HepG2 (cell line): ENCODE data around the gene PEMT. TPM values are rescaled to one million over a fixed set of nuclear protein-coding genes. Genes with fewer than 3 reads are reported as not detected.

ENCODE experiments used
- ATAC-seq: fragments of 200-7000 bp; cut with Tn5 transposase; 3 replicates; pipeline ENCODE4 v1.9.1; 2020; ENCODE audit warnings: mild to moderate bottlenecking, moderate library complexity
- BruUV-seq: library from RNA; stranded (reverse); fragments of 400-500 nt; replicated peaks from 2 replicates; lab custom pipeline; 2021; lab: Mats Ljungman, UMichigan
- CTCF ChIA-PET: fragments of 300-600 bp; formaldehyde crosslinking; extraction: SDS; loops from one replicate; lab custom pipeline; 2021; ENCODE audit warnings: low total read pairs, inconsistent platforms, low intra/inter-chr PET ratio; lab: Yijun Ruan, JAX
- POLR2A ChIA-PET: fragments of 350-600 bp; sonication (Branson Sonifier 250); formaldehyde crosslinking; loops from one replicate; lab custom pipeline; 2020; ENCODE audit warnings: antibody characterized with exemption, inconsistent platforms; lab: Yijun Ruan, JAX
- DNase-seq: peaks from one replicate; pipeline ENCODE4 v3.0.0-alpha.2; 2015; ENCODE audit warnings: low spot score
- FAIRE-seq: peaks from 3 replicates; lab custom pipeline; 2011; peaks lifted over from hg19 to GRCh38; lab: Jason Lieb, UNC
- H2AFZ ChIP-seq: one replicate; pipeline ENCODE4 v1.6.1; 2011; ENCODE audit warnings: low read length, inconsistent platforms
- H3K27ac ChIP-seq: fragments of 300-600 bp; 3 replicates; pipeline ENCODE4 v1.8.0; 2011; ENCODE audit warnings: mixed run types, mild to moderate bottlenecking, mixed read lengths, low read length, inconsistent platforms; ENCODE audit not compliant: insufficient read depth; ENCODE audit errors: extremely low read length
- H3K27me3 ChIP-seq, 2 experiments: fragments of 200-600 bp in 1 of 2; 2 replicates in 1 of 2; 3 replicates in 1 of 2; pipeline versions ENCODE4 v1.6.0 to v1.8.0; 2011; ENCODE audit warnings: low read length in 2 of 2, mild to moderate bottlenecking in 2 of 2, moderate library complexity in 2 of 2, inconsistent platforms in 1 of 2; ENCODE audit not compliant: insufficient read depth in 2 of 2, control insufficient read depth in 1 of 2
- H3K36me3 ChIP-seq, 2 experiments: fragments of 200-600 bp in 1 of 2; replicated peaks in 1 of 2; 2 replicates in 1 of 2; 3 replicates in 1 of 2; pipeline versions ENCODE4 v1.5.1 to v1.8.0; 2011; ENCODE audit warnings: low read length in 2 of 2, inconsistent platforms in 1 of 2; ENCODE audit not compliant: insufficient read depth in 2 of 2, control insufficient read depth in 1 of 2
- H3K4me1 ChIP-seq: 2 replicates; pipeline ENCODE4 v1.5.1; 2012; ENCODE audit warnings: low read length, inconsistent platforms; ENCODE audit not compliant: insufficient read depth
- H3K4me2 ChIP-seq: 2 replicates; pipeline ENCODE4 v1.6.0; 2011; ENCODE audit warnings: low read depth, low read length, inconsistent platforms
- H3K4me3 ChIP-seq, 3 experiments: fragments of 200-600 bp in 1 of 3; sonication (generic), shearing (Covaris generic) in 1 of 3; replicated peaks in 1 of 3; 2 replicates each; pipeline ENCODE4 v1.5.1; 2011 to 2016; ENCODE audit warnings: low read length in 3 of 3, inconsistent platforms in 2 of 3, low read depth in 2 of 3, mild to moderate bottlenecking in 2 of 3, control low read depth in 1 of 3, mixed read lengths in 1 of 3; ENCODE audit not compliant: insufficient read depth in 1 of 3
- H3K79me2 ChIP-seq: one replicate; pipeline ENCODE4 v1.6.1; 2011; ENCODE audit warnings: low read length, inconsistent platforms; ENCODE audit not compliant: insufficient read depth
- H3K9ac ChIP-seq: 2 replicates; pipeline ENCODE4 v1.6.0; 2011; ENCODE audit warnings: mild to moderate bottlenecking, low read depth, low read length, inconsistent platforms; ENCODE audit not compliant: insufficient read depth
- H3K9me3 ChIP-seq: 2 replicates; pipeline ENCODE4 v1.5.1; 2012; ENCODE audit warnings: mild to moderate bottlenecking, low read length
- H4K20me1 ChIP-seq: 2 replicates; pipeline ENCODE4 v1.6.0; 2011; ENCODE audit warnings: inconsistent platforms, mild to moderate bottlenecking, low read length, moderate library complexity; ENCODE audit not compliant: insufficient read depth
- ASH2L ChIP-seq: fragments of 300-600, 200-600 bp; sonication (generic); IDR thresholded peaks from 2 replicates; pipeline ENCODE4 v1.7.0; 2017; ENCODE audit warnings: low read depth, mild to moderate bottlenecking, moderate library complexity, mixed read lengths, low read length; ENCODE audit not compliant: insufficient read length
- CREM ChIP-seq, 2 experiments: sonication (generic) in 1 of 2; formaldehyde crosslinking in 1 of 2; IDR thresholded peaks; 2 replicates each; pipeline versions ENCODE4 v1.4.0 to v1.6.1; 2016 to 2020; ENCODE audit warnings: antibody characterized with exemption in 1 of 2, mild to moderate bottlenecking in 1 of 2, missing genetic modification reagents in 1 of 2
- FOXK2 ChIP-seq: fragments of 450-650 bp; IDR thresholded peaks from 2 replicates; pipeline ENCODE4 v1.6.1; 2016
- JUN ChIP-seq: sonication (generic); formaldehyde crosslinking; IDR thresholded peaks from 2 replicates; pipeline ENCODE4 v1.4.0; 2020; ENCODE audit warnings: mild to moderate bottlenecking, missing genetic modification reagents
- MXI1 ChIP-seq: IDR thresholded peaks from 3 replicates; pipeline ENCODE4 v1.6.1; 2012; ENCODE audit warnings: low read depth, low read length, inconsistent platforms, borderline replicate concordance
- TAF1 ChIP-seq: sonication (generic); formaldehyde crosslinking; IDR thresholded peaks from 2 replicates; pipeline ENCODE4 v1.4.0; 2020; ENCODE audit warnings: missing genetic modification reagents
- YEATS2 ChIP-seq: sonication (generic); formaldehyde crosslinking; IDR thresholded peaks from 2 replicates; pipeline ENCODE4 v1.4.0; 2020; ENCODE audit warnings: missing genetic modification reagents, borderline replicate concordance
- ZNF337 ChIP-seq: sonication (generic); formaldehyde crosslinking; IDR thresholded peaks from 2 replicates; pipeline ENCODE4 v1.5.1; 2020; ENCODE audit warnings: missing genetic modification reagents, low read depth, mild to moderate bottlenecking, borderline replicate concordance
- ZNF343 ChIP-seq: sonication (generic); formaldehyde crosslinking; IDR thresholded peaks from 2 replicates; pipeline ENCODE4 v1.4.0; 2020; ENCODE audit warnings: mild to moderate bottlenecking, missing genetic modification reagents
- ZNF619 ChIP-seq: sonication (generic); formaldehyde crosslinking; IDR thresholded peaks from 2 replicates; pipeline ENCODE4 v1.4.0; 2020; ENCODE audit warnings: mild to moderate bottlenecking, missing genetic modification reagents
- ZNF850 ChIP-seq: sonication (generic); formaldehyde crosslinking; conservative IDR thresholded peaks from 2 replicates; pipeline ENCODE4 v1.9.0; 2021; ENCODE audit warnings: mild to moderate bottlenecking, missing genetic modification reagents
- WGBS: methylation state at CpG from one replicate; pipeline ENCODE4 v1.1.6; 2017; ENCODE audit warnings: low lambda C conversion rate; 5-methylcytosine and 5-hydroxymethylcytosine counted together
- in situ Hi-C: cut with HindIII; loops from 2 replicates; pipeline ENCODE4 v1.10.0; 2017; ENCODE audit warnings: low pct_unique_long_range_greater_than_20kb; ENCODE audit not compliant: extremely low pct_ligation_motif_present
- intact Hi-C: fragments of 100-400 bp; cut with micrococcal nuclease; formaldehyde crosslinking; loops from one replicate; pipeline ENCODE4 v1.10.0; 2022; ENCODE audit not compliant: unreplicated experiment
- polyA plus RNA-seq, 8 experiments: library from polyadenylated mRNA; depleted of rRNA in 3 of 8; stranded (reverse) in 7 of 8; unstranded in 1 of 8; fragments of >200 nt; fragmentation: Illumina TruSeq in 4 of 8; extraction: Trizol in 4 of 8; gene quantifications; 2 replicates each; pipeline versions ENCODE4 v1.2.1 to v1.2.3, GENCODE V29; 2011 to 2016; ENCODE audit warnings: low read depth in 4 of 8, missing spikeins in 1 of 8, mixed read lengths in 1 of 8; ENCODE audit not compliant: insufficient read depth in 1 of 8
- total RNA-seq, 5 experiments: library from RNA; depleted of rRNA; stranded (reverse); fragments of >200 nt; fragmentation: Illumina TruSeq; extraction: Trizol; gene quantifications; 2 replicates each; pipeline ENCODE4 v1.2.3, GENCODE V29; 2016; ENCODE audit warnings: low read depth in 1 of 5
- TF ChIP-seq, protein P1 (sequence below): sonication (generic); formaldehyde crosslinking; IDR thresholded peaks from 2 replicates; pipeline ENCODE4 v1.5.0; 2020; ENCODE audit warnings: mild to moderate bottlenecking, missing genetic modification reagents, borderline replicate concordance
- TF ChIP-seq, protein P2 (sequence below): sonication (generic); formaldehyde crosslinking; IDR thresholded peaks from 2 replicates; pipeline ENCODE4 v1.4.0; 2020; ENCODE audit warnings: mild to moderate bottlenecking, missing genetic modification reagents
- TF ChIP-seq, protein P3 (sequence below): sonication (generic); formaldehyde crosslinking; IDR thresholded peaks from 2 replicates; pipeline ENCODE4 v1.9.0; 2021; ENCODE audit warnings: missing genetic modification reagents, borderline replicate concordance

The PEMT gene
- total and polyA plus RNA-seq, 2 of the 13 experiments (the other 11 are each of a cell fraction or from before 2014, with no cell fraction given), result 31.7 to 43.6 TPM

DNA sequence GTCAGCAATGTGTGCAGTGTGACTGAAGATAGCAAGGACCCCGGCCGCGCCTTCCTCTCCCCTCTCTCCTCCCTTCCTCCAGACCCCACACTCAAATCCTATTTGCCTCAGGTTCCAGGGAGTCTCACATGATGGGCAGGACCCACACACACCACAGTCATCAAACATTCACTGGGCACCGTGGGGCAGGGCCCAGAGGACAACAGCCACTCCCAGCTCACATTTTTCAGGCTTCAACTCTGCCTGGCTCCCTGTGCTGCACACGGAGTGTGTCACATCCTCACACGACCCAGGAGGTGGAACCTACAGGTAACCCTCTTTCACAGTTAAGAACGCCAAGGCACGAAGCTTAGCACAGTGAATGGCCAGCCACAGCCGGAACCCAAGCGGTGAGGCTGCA, 30.5 kb downstream of the PEMT start (continued):
- TF ChIP-seq, protein P1, sequence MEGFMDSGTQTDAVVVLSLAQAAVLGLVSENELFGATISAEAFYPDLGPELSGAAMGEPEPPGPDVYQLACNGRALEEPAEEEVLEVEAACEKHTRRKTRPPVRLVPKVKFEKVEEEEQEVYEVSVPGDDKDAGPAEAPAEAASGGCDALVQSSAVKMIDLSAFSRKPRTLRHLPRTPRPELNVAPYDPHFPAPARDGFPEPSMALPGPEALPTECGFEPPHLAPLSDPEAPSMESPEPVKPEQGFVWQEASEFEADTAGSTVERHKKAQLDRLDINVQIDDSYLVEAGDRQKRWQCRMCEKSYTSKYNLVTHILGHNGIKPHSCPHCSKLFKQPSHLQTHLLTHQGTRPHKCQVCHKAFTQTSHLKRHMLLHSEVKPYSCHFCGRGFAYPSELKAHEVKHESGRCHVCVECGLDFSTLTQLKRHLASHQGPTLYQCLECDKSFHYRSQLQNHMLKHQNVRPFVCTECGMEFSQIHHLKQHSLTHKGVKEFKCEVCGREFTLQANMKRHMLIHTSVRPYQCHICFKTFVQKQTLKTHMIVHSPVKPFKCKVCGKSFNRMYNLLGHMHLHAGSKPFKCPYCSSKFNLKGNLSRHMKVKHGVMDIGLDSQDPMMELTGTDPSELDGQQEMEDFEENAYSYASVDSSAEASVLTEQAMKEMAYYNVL, result no peak
- TF ChIP-seq YEATS2 (CRISPR knock-in tag), result no peak
- no peak for TF ChIP-seq TAF1 (CRISPR knock-in tag)
- no peak for TF ChIP-seq ASH2L
- TF ChIP-seq, protein P2, sequence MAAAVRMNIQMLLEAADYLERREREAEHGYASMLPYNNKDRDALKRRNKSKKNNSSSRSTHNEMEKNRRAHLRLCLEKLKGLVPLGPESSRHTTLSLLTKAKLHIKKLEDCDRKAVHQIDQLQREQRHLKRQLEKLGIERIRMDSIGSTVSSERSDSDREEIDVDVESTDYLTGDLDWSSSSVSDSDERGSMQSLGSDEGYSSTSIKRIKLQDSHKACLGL (CRISPR knock-in tag), result no peak
- TF ChIP-seq FOXK2, result no peak
- TF ChIP-seq ZNF337, result no peak

- POLR2A ChIA-PET, result interaction anchor here (1.3 kb wide), 1 partner anchor 64 kb away, joined by 4 read pairs; the partner anchor contains the start of gene RASD1
- no peak overlapping the region for H3K4me3 ChIP-seq
- H3K36me3 ChIP-seq, result no peaks in the 10 kb centered on the region
- no peak overlapping the region for H3K9ac ChIP-seq
- no peak overlapping the region for H3K4me2 ChIP-seq
- CTCF ChIA-PET, result no interaction called here
- BruUV-seq, result no TSS peak
- H3K27me3 ChIP-seq, result no peaks in the 10 kb centered on the region
- H2AFZ ChIP-seq, result no peak overlapping the region
- H4K20me1 ChIP-seq, result no peaks in the 10 kb centered on the region
- no peak overlapping the region for H3K27ac ChIP-seq
- H3K9me3 ChIP-seq, result no peaks in the 10 kb centered on the region
- FAIRE-seq (no peak), ATAC-seq (no peak), DNase-seq (no peak)
- 94% methylated on average over 7 of the region's 10 CpGs for WGBS
- H3K4me1 ChIP-seq, result no peaks in the 10 kb centered on the region
- in situ Hi-C loops (no loop called here), intact Hi-C loops (no loop called here)
- no peaks in the 10 kb centered on the region for H3K79me2 ChIP-seq
- TF ChIP-seq ZNF850 (CRISPR knock-in tag) (no peak), ZNF343 (no peak), CREM (IDR thresholded peaks at IDR 0.05) (no peak), CREM (CRISPR knock-in tag; IDR thresholded peaks at IDR 0.05) (no peak), MXI1 (no peak), JUN (CRISPR knock-in tag) (no peak), ZNF619 (CRISPR knock-in tag) (no peak)
- TF ChIP-seq, protein P3, sequence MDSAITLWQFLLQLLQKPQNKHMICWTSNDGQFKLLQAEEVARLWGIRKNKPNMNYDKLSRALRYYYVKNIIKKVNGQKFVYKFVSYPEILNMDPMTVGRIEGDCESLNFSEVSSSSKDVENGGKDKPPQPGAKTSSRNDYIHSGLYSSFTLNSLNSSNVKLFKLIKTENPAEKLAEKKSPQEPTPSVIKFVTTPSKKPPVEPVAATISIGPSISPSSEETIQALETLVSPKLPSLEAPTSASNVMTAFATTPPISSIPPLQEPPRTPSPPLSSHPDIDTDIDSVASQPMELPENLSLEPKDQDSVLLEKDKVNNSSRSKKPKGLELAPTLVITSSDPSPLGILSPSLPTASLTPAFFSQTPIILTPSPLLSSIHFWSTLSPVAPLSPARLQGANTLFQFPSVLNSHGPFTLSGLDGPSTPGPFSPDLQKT (CRISPR knock-in tag), result no peak
Measured at GRCh38 chr17:17560167-17560566, 31.3 kb downstream of the PEMT start.
